Measurements from ENCODE around the gene AFAP1.

Gene AFAP1

DNA sequence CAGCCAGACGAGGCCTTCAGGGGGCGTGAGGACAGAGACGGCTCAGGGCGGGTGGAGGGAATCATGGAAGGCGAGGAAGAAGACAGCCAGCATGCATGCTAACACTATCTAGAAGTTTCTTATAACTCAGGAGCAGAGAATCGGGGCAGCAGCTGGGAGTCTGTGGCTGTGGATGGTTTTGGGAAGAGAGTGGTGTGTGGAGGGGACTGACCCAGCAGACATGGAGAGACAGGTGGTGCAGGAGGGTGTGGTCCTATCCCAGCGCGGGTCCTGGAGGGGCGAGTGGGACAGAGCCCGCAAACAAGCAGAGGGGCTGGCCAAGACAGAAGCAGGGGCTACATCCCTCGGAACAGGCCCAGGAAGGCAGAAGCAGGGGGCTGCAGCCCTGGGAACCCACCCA lies 192.1 kb downstream of the AFAP1 start:
- in situ Hi-C loops (cut with HindIII; ENCODE audit: low sequenced_read_pairs), result no loop called here
- DNase-seq (ENCODE audit: low read depth, low spot score), result no peak
- TF ChIP-seq CTCF (IDR thresholded peaks at IDR 0.05; ENCODE audit: low read depth, low read length), result no peak
- H3K4me3 ChIP-seq (ENCODE audit: low read depth, low read length), result no peak overlapping the region

DNA sequence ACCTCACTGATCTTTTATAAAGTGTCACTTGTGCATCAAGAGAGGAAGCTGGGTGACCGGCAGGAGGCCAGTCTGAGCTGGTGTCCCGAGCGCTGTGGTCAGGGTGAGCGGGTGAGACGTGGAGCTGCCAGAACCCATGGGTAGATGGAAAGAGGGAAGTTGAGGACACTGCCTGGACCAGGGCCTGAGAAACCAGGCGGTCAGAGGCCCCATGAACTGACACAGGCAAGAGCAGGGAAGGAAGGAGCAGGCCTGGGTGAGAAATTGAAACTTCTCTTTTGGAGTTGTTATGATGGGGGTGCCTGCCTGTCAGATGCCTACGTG lies 192.6 kb downstream of the AFAP1 start:
- in situ Hi-C loops (cut with HindIII; ENCODE audit: low sequenced_read_pairs), result no loop called here
- H3K4me3 ChIP-seq (ENCODE audit: low read depth, low read length), result no peak overlapping the region
- DNase-seq (ENCODE audit: low read depth, low spot score), result no peak
- no peak for TF ChIP-seq CTCF (IDR thresholded peaks at IDR 0.05; ENCODE audit: low read depth, low read length)

GRCh38 chr4:7746351-7747061 lies 193.2 kb downstream of the AFAP1 start:
- no peak for DNase-seq (ENCODE audit: low read depth, low spot score)
- no peak overlapping the region for H3K4me3 ChIP-seq (ENCODE audit: low read depth, low read length)
- no peak for TF ChIP-seq CTCF (IDR thresholded peaks at IDR 0.05; ENCODE audit: low read depth, low read length)
- in situ Hi-C loops (cut with HindIII; ENCODE audit: low sequenced_read_pairs), result no loop called here

DNA sequence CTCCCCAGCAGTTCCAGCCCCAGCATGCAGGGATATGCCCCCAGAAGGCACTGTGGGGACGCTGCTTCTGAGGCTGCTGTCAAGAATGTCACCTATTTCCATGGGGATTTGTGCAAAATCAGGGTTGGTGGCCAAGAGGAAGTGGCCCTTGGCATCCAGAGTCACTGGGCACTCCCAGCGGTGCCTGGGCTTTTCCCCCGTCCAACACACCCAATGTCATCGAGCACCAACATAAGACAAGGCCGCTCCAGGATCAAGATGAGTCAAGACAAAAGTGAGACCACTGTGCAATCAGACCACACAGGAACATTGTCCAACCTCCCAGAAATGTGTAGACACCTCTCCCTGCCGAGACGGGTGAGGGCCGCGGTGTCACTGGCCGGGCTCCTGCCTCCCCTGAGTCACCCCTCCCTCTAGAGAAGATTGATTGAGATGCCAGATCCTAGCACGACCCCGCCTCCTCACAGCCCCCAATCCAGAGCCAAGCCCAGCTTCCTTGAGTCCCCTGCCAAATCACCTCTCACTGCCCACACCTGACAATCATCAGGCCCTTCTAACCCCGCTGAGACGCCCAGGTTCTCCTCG lies 194.3 kb downstream of the AFAP1 start:
- in situ Hi-C loops (cut with HindIII; ENCODE audit: low sequenced_read_pairs), result no loop called here
- H3K4me3 ChIP-seq (ENCODE audit: low read depth, low read length), result no peak overlapping the region
- no peak for DNase-seq (ENCODE audit: low read depth, low spot score)
- TF ChIP-seq CTCF (IDR thresholded peaks at IDR 0.05; ENCODE audit: low read depth, low read length), result no peak

- in situ Hi-C loops (cut with HindIII; ENCODE audit: low sequenced_read_pairs), result no loop called here
- no peak for TF ChIP-seq CTCF (IDR thresholded peaks at IDR 0.05; ENCODE audit: low read depth, low read length)
- no peak for DNase-seq (ENCODE audit: low read depth, low spot score)
- no peak overlapping the region for H3K4me3 ChIP-seq (ENCODE audit: low read depth, low read length)
These were observed 195.4 kb downstream of the AFAP1 start for GRCh38 chr4:7744142-7744804.

DNA sequence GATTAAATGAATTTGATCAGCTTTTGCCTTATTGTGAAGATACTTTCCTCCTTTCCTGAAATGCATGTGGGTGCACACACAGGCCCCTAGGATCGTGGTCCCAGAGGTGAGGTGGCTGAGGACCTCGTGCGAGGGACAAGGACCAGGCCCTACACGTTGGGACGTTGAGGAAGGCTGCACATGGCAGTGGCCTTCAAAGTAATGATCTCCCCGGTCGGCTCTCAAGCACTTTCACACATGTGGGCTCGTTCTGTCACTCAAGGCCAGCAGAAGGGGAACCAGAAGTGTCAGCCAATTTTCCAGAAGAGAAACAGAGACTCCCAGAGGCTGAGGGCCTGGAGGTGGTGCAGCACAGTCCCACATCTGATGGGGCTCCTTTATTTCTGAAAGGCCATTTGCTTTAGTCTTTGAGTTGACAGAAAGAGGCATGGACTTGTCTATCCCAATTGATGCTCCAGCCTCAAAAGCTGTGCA lies 196.8 kb downstream of the AFAP1 start:
- DNase-seq (ENCODE audit: low read depth, low spot score), result no peak
- in situ Hi-C loops (cut with HindIII; ENCODE audit: low sequenced_read_pairs), result no loop called here
- no peak for TF ChIP-seq CTCF (IDR thresholded peaks at IDR 0.05; ENCODE audit: low read depth, low read length)
- H3K4me3 ChIP-seq (ENCODE audit: low read depth, low read length), result no peak overlapping the region

Data from astrocyte of the spinal cord (primary cell).